GM18519 (cell line): ENCODE data around the gene IQCF2.
"Not testable (repeated sequence)": the region's sequence is repeated elsewhere in the genome, so short reads cannot be mapped to it uniquely, and the experiment has no call there.

Experiments used
- ATAC-seq: cut with Tn5 transposase; IDR thresholded peaks from one replicate; pipeline ENCODE4 v1.9.1; 2021; ENCODE audit warnings: mild to moderate bottlenecking, moderate library complexity; ENCODE audit not compliant: unreplicated experiment, low FRiP score

IQCF2 gene

GRCh38 chr3:51875501-51875900, 14.1 kb downstream of the IQCF2 start, which contains the start of gene IQCF5:
Gene IQCF5 (minus strand): TSS chr3:51875601. CDS start chr3:51875531, 70 bp downstream.
- ATAC-seq = no peak

GRCh38 chr3:51876186-51876585, 14.8 kb downstream of the IQCF2 start:
- ATAC-seq = no peak

GRCh38 chr3:51879937-51880336, 18.5 kb downstream of the IQCF2 start:
- ATAC-seq = no peak

DNA sequence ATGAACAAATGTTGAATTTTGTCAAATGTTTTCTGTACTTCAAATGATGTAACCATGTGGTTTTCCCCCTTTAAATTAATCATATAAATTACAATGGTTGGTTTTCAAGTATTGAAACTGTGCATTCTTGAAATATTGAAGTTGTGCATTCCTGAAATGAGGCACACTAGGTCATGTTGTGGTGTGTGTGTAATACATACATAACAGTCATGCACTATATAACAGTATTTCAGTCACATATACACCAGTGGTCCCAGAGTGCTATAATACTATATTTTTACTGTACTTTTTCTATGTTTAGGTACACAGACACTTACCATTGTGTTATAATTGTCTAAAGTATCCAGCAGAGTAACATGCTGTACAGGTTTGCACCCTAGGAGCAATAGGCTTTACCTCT, 25.0 kb downstream of the IQCF2 start:
- no peak for ATAC-seq

DNA sequence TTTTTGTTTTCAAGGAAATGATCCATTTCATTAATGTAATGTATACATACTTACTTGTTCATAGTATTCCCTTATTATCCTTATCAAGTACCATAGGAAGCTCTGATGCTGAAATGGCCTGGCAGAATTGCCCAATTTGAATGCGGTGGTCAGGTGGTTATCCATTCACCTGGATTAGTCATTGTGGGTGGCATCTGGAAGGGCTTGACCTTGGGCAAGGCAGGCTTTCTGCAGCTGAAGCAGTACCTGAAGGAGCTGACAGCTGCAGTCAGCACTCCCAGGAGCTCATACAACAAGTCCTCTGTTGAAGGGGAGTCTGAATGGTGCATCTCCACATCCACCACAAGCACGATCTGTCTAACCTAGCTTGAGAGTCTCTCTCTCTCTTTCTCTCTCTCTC, 26.2 kb downstream of the IQCF2 start:
- no peak for ATAC-seq

- ATAC-seq = no peak
Measured at GRCh38 chr3:51888463-51889105, 27.2 kb downstream of the IQCF2 start.

- no peak for ATAC-seq
Measured at GRCh38 chr3:51891242-51892039, 30.0 kb downstream of the IQCF2 start.

DNA sequence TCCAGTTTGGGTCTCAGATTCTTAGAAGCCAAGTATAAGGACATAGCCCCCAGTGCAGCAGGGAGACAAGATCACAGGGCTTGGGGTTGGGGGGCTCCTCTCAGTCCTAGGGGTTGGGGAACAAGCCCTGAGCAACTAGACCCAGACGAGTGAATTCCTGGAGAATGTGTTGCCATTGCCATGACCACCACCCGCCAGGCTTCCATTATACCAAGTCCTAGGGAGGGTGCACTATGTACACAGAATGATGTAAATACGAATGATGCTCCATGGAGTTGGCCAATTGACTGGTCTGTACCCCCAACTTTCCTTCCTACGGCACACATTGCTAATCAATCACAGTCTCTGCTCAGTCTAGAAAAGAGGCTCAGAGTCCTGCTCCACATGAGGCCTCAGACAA, 33.0 kb downstream of the IQCF2 start:
- no peak for ATAC-seq

DNA sequence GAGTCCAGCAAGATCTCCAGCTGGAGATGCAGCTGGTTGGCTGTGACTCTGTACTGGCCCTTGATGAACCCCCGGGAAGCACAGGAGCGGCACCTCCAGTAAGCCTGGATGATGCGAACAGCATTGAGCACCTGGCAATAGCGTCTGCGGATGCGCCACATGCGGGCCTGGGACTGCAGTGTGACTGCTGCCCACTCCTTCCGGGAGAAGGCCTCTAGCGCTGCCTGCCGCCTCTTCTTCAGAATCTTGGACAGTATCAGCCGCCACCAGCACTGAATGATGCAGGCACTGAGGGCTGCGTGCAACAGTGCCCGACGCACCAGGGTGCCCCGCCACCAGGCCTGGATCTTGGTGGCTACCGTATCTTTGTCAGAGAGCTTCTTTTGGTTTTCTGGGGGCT, 33.5 kb downstream of the IQCF2 start:
- no peak for ATAC-seq

DNA sequence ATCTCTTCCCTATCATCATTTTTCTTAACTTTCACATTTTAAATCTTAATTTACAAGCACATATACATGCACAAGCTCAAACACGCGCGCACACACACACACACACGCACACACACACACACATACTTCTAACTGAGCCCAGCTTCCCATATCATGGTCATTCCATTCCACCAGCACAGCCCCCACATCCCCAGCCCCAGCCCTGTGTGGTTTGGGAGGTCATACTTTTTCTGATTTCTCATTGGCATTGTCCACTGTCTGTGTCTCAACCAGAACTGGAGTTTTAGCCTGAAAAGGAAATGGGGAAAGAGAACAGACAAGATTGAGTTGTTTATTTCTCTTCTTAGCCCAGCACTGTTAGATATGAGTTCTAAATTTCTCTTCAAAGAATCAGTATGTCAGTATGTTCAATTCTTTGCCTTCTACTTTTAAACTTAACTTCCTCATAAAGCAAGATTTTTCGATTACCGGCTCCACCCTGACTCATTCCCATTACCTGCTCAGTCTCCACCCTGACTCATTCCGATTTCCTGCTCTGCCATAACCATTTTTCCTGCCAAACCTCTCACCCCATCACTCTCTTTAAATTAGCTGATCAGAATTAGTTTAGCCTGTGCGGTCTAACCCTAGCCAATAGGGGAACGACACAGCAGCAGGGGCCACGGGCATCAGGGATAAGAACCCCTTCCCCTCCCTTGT, 35.3 kb downstream of the IQCF2 start:
- ATAC-seq = no peak

GRCh38 chr3:51897391-51897790, 36.0 kb downstream of the IQCF2 start:
- ATAC-seq = no peak

GRCh38 chr3:51900043-51900442, 38.6 kb downstream of the IQCF2 start:
- not testable (repeated sequence) for ATAC-seq

- ATAC-seq = not testable (repeated sequence)
Measured at GRCh38 chr3:51902361-51902760, 40.9 kb downstream of the IQCF2 start.

DNA sequence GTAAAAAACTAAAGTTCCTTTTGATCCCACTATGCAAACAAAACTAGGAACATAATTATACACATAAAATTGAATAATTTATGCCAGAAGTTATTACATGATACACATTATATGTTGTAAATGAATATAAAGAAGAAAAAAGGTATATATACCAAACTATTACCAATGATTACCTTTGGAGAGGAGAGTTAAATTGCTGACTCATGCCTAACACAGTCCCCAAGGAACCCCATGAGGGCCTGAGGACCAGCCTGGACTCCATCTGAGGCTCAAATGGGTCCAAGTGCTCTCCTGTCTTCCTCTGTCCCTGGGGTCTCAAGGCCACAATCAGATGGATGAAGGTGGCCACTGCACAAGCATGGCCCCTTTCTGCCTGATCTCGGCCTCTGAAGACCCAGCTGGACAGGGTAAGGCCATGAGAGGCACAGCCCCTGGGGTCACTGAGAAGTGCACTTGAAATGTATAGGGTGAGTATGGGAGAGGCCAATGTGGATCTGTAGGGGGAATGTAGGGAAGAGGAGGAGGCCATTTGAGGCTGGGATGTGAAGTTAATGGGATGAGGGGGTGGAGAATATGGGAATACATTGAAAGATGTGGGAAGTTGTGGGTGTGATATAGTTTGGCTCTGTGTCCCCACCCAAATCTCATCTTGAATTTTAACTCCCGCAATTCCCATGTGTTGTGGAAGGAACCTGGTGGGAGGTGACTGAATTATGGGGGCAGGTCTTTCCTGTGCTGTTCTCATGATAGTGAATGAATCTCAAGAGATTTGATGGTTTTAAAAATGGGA, 42.8 kb downstream of the IQCF2 start:
- no peak for ATAC-seq

DNA sequence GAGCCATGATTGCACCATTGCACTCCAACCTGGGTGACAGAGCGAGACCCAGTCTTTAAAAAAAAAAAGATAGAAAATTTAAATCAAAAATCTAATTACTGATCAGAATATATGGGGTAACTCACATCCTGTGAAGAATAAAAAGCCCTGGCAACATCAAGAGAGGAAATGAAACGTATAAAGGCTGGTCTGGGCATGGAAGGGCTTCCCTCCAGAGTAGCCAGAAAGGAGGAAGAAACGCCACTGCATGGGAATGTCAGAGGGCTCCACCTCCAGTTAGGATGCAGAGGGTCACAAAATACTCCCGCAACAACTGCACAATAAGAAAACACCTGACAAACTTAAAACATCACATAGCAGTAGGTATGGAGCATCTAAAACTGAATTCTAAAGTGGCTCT, 46.6 kb downstream of the IQCF2 start:
- ATAC-seq = no peak
